Natural killer cell (primary cell): ENCODE results near the gene DNAAF5. TPM values are rescaled to one million over a fixed set of nuclear protein-coding genes. Genes with fewer than 3 reads are reported as not detected.

Source experiments
- ATAC-seq, 3 donors: fragments of 150-1000 bp in 2 of 3; fragments of 200-7000 bp in 1 of 3; cut with Tn5 transposase; 1 replicate in 1 of 3; 2 replicates in 2 of 3; pipeline ENCODE4 v1.10.0; 2021; ENCODE audit warnings: mild to moderate bottlenecking in 2 of 3, moderate library complexity in 2 of 3
- DNase-seq, 2 donors: peaks; one replicate each; pipeline versions ENCODE4 v3.0.0 to v3.0.0-alpha.2; 2013 to 2021; ENCODE audit warnings: mixed read lengths in 1 of 2
- H3K27ac ChIP-seq: one replicate; pipeline ENCODE4 v1.5.1; 2013; ENCODE audit warnings: mild to moderate bottlenecking, low read length
- H3K27me3 ChIP-seq: one replicate; pipeline ENCODE4 v1.6.1; 2013; ENCODE audit warnings: low read length; ENCODE audit not compliant: control insufficient read depth, insufficient read depth
- H3K36me3 ChIP-seq: one replicate; pipeline ENCODE4 v1.6.1; 2013; ENCODE audit warnings: low read length; ENCODE audit not compliant: control insufficient read depth, insufficient read depth
- H3K4me1 ChIP-seq: one replicate; pipeline ENCODE4 v1.6.1; 2013; ENCODE audit warnings: low read length; ENCODE audit not compliant: control insufficient read depth, insufficient read depth
- H3K4me3 ChIP-seq: one replicate; pipeline ENCODE4 v1.5.1; 2013; ENCODE audit warnings: low read length
- H3K9me3 ChIP-seq: one replicate; pipeline ENCODE4 v1.6.1; 2013; ENCODE audit warnings: low read length; ENCODE audit not compliant: control insufficient read depth, insufficient read depth
- H3K27ac Mint-ChIP-seq, 2 donors: one replicate each; pipeline ENCODE4 v1.8.0; 2022; ENCODE audit warnings: mild to moderate bottlenecking in 2 of 2, mixed read lengths in 2 of 2, moderate library complexity in 1 of 2
- H3K27me3 Mint-ChIP-seq, 2 donors: one replicate each; pipeline ENCODE4 v1.8.0; 2022; ENCODE audit warnings: low read depth in 2 of 2, mixed read lengths in 2 of 2
- H3K36me3 Mint-ChIP-seq: one replicate; pipeline ENCODE4 v1.8.0; 2022; ENCODE audit warnings: mixed read lengths
- H3K4me1 Mint-ChIP-seq, 2 donors: one replicate each; pipeline ENCODE4 v1.8.0; 2022; ENCODE audit warnings: mixed read lengths in 2 of 2
- H3K4me3 Mint-ChIP-seq: one replicate; pipeline ENCODE4 v1.8.0; 2022; ENCODE audit warnings: mild to moderate bottlenecking, moderate library complexity, mixed read lengths
- H3K9me3 Mint-ChIP-seq, 2 donors: one replicate each; pipeline ENCODE4 v1.8.0; 2022; ENCODE audit warnings: mixed read lengths in 2 of 2
- CTCF ChIP-seq: fragments of 200-600 bp; IDR thresholded peaks from one replicate; pipeline ENCODE4 v1.8.0; 2022; ENCODE audit warnings: antibody characterized with exemption
- WGBS: methylation state at CpG from one replicate; pipeline ENCODE4 v1.1.7; 2013; ENCODE audit warnings: missing lambda C conversion rate; ENCODE audit not compliant: insufficient coverage; 5-methylcytosine and 5-hydroxymethylcytosine counted together
- intact Hi-C: fragments of 100-400 bp; cut with micrococcal nuclease; formaldehyde crosslinking; loops from one replicate; pipeline ENCODE4 v1.14.2; 2022
- total RNA-seq, 4 donors: library from RNA; stranded (reverse); fragments of 120-200 nt in 1 of 4; gene quantifications; one replicate each; pipeline versions ENCODE4 v1.2.3 to v1.2.4, GENCODE V29; 2013 to 2022

DNAAF5 gene
- total RNA-seq, 3 donors from 2014 or later (not counting 1 experiment from before 2014, with no cell fraction given) = 6.7 to 10.3 (median 10.3) TPM

- Mint-ChIP-seq H3K4me3 (no peak overlapping the region), H3K4me1 (no peaks in the 10 kb centered on the region), H3K36me3 (no peaks in the 10 kb centered on the region), H3K27me3 (no peaks in the 10 kb centered on the region), H3K9me3 (no peaks in the 10 kb centered on the region), H3K27ac (no peak overlapping the region)
- H3K9me3 ChIP-seq = no peaks in the 10 kb centered on the region
- DNase-seq (no peak), ATAC-seq (no peak)
- H3K27me3 ChIP-seq = no peaks in the 10 kb centered on the region
- intact Hi-C loops = loop anchor here (5.0 kb wide), 1 partner anchor 448 kb away; no protein-coding TSS in a partner anchor
- H3K36me3 ChIP-seq = peaks cover 6% of the 10 kb centered on the region
- 94% methylated on average over 14 of the region's 14 CpGs for WGBS
- TF ChIP-seq CTCF = no peak
- no peak overlapping the region for H3K27ac ChIP-seq
- H3K4me1 ChIP-seq = no peaks in the 10 kb centered on the region
- no peak overlapping the region for H3K4me3 ChIP-seq
Observed at GRCh38 chr7:770336-770735, 43.8 kb downstream of the DNAAF5 start.

- H3K27me3 ChIP-seq = no peaks in the 10 kb centered on the region
Observed at GRCh38 chr7:770741-771166, 44.3 kb downstream of the DNAAF5 start.

DNA sequence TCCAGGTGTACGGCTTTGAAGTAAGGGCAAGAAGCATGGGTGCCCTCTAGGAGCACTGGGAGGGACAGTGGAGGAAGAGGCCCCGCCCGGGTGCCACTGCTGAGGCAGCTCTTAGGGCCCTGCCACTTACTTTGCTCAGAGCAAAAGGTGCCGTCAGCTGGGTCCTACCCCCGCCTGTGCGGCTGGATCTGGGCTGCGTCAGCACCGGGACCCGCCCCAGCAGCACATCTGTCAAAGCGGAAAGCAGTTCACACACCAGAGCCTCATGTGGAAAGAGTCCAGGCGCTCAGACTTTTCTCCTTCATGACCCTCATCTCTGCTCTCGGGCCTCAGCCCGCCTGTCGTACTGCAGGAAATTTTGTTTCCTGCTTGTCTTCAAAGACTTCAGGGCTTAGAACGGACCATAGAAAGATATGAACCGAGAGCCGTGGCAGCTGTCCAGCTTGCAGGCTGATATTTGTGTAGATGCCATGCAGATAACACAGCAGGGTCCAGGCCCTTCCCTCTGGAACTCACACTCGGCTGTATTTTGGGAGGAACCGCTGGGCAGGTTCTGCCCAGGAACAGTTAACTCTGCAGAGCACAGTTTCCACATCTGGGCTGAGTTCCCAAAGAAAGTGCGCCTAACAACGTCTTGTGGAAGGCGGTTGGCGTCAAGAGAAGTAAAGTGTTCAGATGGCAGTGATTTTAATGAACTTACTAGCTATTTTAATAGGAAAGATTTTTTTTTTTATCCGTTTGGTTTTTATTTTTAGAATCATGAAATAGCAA, 44.9 kb downstream of the DNAAF5 start:
- no peak for ATAC-seq
- WGBS = 69% methylated on average over 24 of the region's 24 CpGs

More at GRCh38 chr7:770741-771166, 44.3 kb downstream of the DNAAF5 start:
- Mint-ChIP-seq H3K36me3 (no peaks in the 10 kb centered on the region), H3K27ac (no peak overlapping the region), H3K9me3 (no peaks in the 10 kb centered on the region), H3K4me3 (no peak overlapping the region), H3K27me3 (no peaks in the 10 kb centered on the region), H3K4me1 (no peaks in the 10 kb centered on the region)
- WGBS = 87% methylated on average over 7 of the region's 7 CpGs
- Histone ChIP-seq H3K4me1 (no peaks in the 10 kb centered on the region), H3K27ac (no peak overlapping the region), H3K9me3 (no peaks in the 10 kb centered on the region), H3K36me3 (peaks cover 6% of the 10 kb centered on the region), H3K4me3 (no peak overlapping the region)
- DNase-seq (no peak), ATAC-seq (no peak)
- intact Hi-C loops = loop anchor here (5.0 kb wide), 1 partner anchor 448 kb away; no protein-coding TSS in a partner anchor
- TF ChIP-seq CTCF = no peak

More for the DNA sequence above, 44.9 kb downstream of the DNAAF5 start:
- no peaks in the 10 kb centered on the region for H3K4me1 ChIP-seq
- Mint-ChIP-seq H3K36me3 (no peaks in the 10 kb centered on the region), H3K4me3 (no peak overlapping the region), H3K27me3 (no peaks in the 10 kb centered on the region), H3K4me1 (no peaks in the 10 kb centered on the region), H3K9me3 (no peaks in the 10 kb centered on the region), H3K27ac (no peak overlapping the region)
- no peak for TF ChIP-seq CTCF
- no peak overlapping the region for H3K27ac ChIP-seq
- H3K36me3 ChIP-seq = peaks cover 6% of the 10 kb centered on the region
- no peak overlapping the region for H3K4me3 ChIP-seq
- H3K27me3 ChIP-seq = no peaks in the 10 kb centered on the region
- DNase-seq = no peak
- H3K9me3 ChIP-seq = no peaks in the 10 kb centered on the region
- intact Hi-C loops = loop anchor here (5.0 kb wide), 1 partner anchor 449 kb away; no protein-coding TSS in a partner anchor
